Left colon (tissue), 2 donors: Measurements from ENCODE around the gene DIAPH3. TPM values are rescaled to one million over a fixed set of nuclear protein-coding genes. Genes with fewer than 3 reads are reported as not detected.

Source experiments
- ATAC-seq: fragments of 200-7000 bp; cut with Tn5 transposase; one replicate; pipeline ENCODE4 v1.9.1; 2020; ENCODE audit warnings: mild to moderate bottlenecking, moderate library complexity
- DNase-seq, 2 donors: peaks; one replicate each; pipeline ENCODE4 v3.0.0-alpha.2; 2020
- intact Hi-C, 2 donors: fragments of 100-400 bp; cut with DNase I in 1 of 2; cut with micrococcal nuclease in 1 of 2; formaldehyde crosslinking; loops; one replicate each; pipeline versions ENCODE4 v1.11.2 to v1.14.0; 2022; cut with DNase I, micrococcal nuclease
- total RNA-seq, 2 donors: library from RNA; stranded (reverse); fragmentation: NEBNext Ultra II Directional; extraction: Animal tissue kit (Norgen Biotek cat#: 25700); gene quantifications; one replicate each; pipeline ENCODE4 v1.2.1, GENCODE V29; 2021
- donor health status: DM: no; HTN: no; CAD: no.
- donor health status: DM: yes; HTN: yes; CAD: no.

Gene DIAPH3
- total RNA-seq, 2 donors from 2014 or later = 1.9 to 5.0 TPM

DNA sequence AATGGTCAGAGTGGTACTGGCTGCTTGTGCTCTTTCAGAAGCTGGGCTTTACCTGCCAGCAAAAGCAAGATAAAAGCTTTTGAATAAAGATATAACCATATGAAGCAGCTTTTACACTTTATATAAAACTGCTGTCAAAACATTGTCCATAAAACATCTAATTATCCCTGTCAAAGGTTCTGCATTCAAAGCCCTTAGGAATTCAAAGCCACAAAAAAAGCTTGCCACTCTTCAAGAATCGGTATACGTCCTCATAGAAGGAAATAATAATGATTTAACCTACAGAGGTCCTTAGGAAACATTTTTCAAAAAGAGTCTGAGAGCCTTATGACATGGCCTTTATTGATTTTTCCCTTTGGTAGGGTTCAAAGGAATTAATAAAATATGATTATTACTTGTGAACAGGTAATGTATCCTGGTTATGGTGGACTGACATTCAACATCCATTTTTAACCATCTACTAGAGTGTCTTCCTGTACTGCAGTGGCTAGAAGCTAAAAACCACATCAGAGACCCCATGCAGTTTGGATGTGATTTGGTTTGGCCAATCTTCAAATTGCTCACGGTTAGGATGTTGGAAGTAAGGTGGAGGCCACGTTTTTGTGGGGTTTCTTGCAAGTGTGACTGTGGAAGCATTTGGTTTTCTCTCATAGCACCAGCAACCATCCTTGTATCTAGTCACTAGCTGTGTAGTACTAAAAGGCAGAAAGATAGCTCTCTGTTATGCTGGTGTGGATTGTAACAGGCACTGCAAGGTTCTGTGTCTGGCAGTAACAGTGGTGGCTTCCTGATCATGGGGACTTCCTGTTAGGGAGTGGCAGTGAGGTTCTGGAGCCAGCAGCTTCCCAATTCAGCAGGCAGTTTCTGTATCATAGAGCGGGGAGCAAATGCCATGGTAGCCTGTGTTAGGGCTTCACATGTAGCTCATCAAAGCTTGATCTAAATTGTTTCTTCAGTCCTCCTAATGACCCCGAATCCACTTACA, 441.5 kb downstream of the DIAPH3 start:
- peak; percentile 44 for ATAC-seq
- DNase-seq = no peak
- intact Hi-C loops = no loop called here

DNA sequence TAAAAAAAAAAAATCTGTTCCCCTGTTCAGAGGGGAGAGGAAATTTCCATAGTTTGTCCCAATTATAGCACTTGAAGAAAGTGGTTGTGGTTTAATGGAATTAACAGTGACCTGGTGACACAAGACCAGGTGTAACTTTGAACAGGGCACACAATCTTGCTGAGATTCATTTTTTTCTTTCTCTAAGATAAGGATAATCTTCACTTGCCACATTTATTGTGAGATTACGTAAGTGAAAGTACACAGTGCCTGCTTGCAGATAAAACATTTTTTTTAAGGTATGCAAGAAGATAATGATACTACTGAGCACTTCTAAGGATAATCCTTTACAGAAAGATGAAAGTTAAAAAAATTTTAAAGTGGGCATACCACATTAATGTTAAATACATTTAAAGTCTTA, 448.1 kb downstream of the DIAPH3 start:
- intact Hi-C loops = no loop called here
- no peak for ATAC-seq
- no peak for DNase-seq

DNA sequence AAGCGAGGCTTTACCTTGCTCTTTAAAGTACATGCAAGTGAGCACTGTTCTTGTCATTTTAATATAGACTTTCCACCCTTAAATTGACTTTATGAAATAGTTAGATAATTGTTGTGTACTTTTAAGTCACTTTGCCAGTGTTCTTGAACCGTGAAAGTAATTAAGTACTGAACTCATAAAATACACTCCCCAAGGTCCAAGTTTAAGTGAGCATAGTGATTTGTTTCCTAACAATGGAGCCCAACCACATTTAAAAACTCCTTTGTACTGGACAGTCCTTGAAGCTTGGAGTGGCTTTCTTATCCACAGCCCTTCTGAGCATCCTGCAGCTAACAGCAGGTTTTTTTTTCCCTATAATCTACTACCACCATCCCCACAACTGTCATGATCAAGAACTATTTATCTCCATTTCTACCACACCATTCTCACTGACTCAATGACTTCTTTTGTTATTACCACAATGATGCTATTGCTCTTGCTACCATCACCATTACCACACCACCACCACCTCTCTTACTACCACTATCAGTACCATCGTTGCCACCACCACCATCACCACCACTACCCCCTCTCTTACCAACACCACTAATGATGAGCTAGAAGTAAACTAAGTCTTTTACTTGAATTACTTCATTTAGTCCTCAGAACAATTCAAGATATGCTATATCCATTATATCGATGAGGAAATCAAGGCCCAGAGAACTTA, 452.6 kb downstream of the DIAPH3 start:
- no peak for DNase-seq
- intact Hi-C loops = no loop called here
- no peak for ATAC-seq

DNA sequence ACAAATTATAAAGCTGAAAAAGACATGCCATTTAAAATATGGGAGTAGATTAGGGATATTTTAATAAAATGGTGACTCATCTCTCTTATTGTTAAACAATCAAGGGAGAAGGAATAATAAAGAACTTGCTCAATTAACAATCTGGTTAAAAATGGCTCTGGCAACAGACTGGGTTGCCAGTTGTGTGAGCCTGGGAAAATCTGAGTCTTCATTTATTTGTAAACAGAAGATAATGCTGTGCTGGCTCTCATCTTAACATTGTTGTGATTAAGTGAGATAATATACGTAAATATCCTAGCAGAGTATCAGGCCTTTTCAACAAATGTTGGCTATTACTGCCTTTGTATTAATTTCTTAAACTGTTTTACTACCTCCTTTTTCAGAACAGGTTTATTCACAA, 453.3 kb downstream of the DIAPH3 start:
- DNase-seq (no peak), ATAC-seq (no peak)
- intact Hi-C loops = no loop called here

DNA sequence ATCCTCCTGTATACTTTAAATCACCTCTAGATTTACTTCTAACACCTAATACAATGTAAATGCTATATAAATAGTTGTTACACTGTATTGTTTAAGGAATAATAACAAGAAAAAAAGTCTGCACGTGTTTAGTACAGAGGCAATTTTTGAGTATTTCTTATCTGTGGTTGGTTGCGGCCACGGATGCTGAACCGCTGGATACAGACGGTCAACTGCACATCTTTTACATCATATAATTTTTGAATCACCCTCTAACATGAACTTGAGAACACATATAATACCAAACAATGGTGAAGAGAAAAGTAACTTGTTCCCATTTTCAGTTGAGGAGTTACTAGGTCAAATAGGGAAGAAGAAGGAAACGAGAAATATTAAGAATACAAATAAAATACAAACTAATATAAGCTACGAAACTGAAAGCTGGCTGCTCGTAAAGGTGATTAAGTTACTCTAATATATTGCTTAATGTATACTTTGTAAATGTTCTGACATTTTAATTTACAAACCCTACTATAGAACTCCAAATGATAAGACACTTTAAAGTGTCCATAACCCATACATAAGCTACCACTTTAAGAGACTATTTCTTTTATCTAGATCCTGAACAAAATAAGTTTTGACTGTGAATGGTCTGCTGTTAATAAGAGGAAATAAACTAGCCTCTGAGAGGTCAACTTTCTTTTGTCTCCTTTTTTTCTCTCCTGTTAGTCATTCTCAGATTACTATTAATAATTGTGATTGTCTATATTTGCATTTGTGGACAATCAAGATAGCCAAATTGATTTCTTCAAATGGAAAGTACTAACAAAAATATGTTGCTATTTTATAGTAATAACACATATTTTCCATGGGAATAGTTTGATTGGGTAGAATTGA, 457.4 kb downstream of the DIAPH3 start:
- no peak for DNase-seq
- no peak for ATAC-seq
- intact Hi-C loops = no loop called here

DNA sequence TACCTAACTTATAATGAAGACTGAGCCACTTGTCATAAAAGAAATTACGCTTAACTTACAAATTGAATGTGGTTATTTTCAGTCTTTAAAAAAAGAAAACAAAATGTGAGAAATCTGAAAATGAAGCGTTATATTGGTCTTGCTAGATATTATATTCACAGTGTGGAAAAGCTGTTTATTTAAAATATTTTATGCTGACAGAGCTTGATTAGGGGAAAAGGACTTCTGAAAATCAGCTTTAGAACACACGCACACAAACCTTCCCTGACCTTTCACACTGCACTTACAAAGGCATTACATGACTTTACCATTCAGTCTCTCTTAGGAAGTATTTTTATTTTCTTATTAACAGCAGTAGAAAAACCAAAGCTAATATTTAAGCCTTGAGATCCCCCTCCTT, 461.5 kb downstream of the DIAPH3 start:
- no peak for DNase-seq
- intact Hi-C loops = no loop called here
- ATAC-seq = no peak

DNA sequence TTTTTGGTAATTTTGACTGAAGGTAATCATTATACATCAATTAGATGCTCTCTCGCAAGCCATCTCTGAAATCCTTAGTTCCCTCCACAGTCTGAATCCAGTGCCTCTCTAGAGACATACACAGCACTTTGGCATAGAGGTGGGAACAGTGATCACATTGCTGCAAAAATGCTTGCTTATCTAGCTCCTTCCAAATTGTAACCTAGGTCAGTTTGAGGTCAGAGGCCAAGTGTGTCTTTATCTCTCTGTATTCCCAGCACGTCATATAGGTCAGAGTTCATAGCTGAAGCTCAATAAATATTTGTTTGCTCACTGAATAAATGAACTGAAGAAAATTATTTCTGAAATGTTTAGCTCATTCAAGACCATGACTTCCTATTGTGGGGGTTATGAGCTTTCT, 462.5 kb downstream of the DIAPH3 start:
- intact Hi-C loops = no loop called here
- ATAC-seq (no peak), DNase-seq (no peak)

DNA sequence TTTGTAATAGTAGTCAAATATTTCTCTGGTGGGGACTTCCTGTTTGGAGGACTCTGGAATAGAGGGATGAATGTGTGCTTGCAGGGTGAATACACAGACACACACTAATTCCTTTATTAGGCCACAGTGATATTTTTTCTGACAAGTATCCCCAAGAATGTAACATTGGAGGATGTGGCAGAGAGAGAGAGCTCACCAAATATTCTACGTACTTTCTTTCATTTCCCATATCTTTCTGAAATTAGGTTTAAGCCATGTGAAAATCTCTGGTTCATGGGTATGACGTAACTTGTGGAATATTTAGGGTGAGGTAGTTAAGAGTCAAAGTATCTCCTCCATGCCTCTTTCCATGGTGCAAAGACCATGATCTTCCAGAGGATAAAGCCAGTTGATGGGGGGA, 463.4 kb downstream of the DIAPH3 start:
- intact Hi-C loops = no loop called here
- ATAC-seq (no peak), DNase-seq (no peak)

DNA sequence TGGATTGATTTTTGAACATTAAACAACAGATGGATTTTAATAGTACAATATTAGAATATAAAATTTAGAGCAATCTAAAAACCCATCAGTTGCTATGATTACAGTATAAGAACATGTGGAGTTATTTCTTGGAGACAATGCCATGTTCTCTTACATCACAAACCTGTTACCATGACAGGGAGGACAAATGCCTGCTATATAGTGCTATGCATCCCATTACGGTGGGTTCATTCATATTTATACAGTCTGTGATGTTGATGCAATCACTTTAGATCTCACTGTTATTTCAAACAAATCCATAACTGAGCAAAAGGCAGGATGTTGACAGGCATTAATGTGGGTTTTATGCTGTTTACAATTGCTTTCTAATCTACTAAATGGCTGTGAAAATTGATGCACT, 467.5 kb downstream of the DIAPH3 start:
- no peak for DNase-seq
- intact Hi-C loops = no loop called here
- no peak for ATAC-seq

DNA sequence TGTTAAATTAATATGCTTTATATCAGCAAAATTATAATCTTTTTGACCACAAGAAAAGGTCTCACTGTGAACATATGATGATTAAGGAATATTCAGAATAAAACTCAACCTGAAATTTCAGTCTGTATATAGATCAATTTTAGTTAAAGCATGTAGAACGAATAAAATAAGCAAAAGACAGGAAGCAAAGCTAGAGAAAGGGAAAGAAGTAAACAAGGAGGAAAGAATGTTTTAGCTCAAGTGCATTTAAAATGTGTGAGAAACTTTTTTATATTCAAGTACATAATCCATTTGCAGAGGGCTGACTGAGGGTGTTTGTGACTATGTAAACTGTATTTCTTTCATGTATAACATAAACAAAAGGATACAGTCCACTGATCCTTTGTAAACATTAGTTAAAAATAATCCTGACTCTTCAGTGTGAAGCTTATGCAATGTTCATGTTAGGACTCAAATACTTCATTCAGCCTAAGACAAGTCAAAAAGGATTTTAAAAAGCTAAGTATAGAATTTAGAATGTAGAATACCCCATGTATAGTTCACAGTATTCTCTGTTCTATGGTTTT, 472.1 kb downstream of the DIAPH3 start:
- DNase-seq = no peak
- intact Hi-C loops = no loop called here

DNA sequence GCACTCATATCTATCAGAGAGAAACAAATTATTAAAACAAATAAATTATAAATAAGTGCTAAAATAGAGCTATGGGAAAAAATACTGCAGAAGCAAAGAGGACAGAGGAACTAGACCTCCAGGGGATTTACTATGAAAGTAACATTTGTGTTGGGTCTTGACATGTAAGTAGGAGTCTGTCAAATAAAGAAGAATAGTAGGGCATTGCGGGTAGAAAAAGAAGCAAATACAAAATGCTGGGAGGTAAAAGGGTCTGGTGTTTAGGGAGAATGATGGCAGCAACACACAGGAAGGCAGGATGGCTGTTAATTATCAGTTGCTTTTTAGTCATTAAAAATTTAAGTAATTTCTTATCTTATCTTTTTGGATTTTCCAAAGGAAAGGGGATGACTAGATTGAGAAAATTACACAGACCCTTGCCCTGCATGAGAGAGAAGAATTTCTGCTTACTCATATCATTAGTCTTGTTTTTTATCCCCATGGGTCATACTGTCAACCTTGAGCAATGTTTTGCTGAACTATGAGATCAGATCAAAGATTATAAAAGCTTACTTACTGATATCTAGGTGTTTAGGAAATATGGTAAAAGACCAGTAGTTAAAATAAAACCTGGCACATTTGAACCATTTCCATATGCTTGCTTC, 472.7 kb downstream of the DIAPH3 start:
- intact Hi-C loops = no loop called here
- no peak for ATAC-seq
- no peak for DNase-seq

More for the DNA sequence above, 472.1 kb downstream of the DIAPH3 start:
- no peak for ATAC-seq

DNA sequence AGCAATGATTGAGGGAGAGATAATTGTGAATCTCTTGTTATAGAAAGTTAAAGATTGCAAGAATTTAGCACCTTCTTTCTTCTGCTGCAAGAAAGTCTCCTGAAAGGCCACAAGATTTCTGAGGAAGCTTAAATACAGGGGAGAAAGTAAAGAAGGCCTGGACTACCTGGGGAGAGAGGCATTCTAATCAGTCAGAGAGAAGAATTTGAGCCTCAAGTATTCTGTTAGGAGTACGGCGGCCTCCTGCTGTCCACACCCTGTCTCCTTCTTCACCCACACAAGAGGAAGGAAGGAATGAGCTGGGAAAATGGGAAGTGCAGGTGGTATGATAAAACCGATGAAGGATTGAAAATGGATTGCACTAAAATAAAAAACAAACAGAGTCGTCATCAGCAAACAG, 474.7 kb downstream of the DIAPH3 start:
- intact Hi-C loops = no loop called here
- no peak for DNase-seq
- ATAC-seq = no peak

DNA sequence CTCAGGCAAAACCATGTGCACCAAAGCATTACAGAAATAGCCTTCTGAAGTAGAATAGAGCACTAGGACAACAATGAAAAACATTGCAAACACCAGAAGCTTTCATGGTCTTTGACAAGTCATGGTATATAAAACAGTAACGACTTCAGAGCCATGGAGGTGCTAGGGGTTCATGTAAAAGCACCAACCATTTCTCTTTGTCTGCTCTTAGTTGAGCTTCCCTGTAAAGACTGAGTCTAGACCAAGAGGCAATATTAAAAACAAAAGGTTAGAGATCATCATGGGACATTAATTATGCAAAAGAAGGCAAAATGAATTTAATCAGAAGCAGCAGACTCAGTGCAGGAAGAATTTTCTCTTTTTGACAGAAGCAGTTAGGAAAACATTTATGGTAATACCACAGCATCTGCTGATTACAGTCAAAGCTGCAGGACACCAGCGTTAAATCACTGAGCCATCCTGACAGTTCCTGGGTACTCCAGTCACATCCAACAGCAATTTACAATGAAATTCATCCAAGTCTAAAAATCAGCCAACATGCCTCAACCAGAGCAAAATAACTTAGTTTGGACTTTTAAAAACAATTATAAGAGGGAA, 476.8 kb downstream of the DIAPH3 start:
- intact Hi-C loops = no loop called here
- DNase-seq (no peak), ATAC-seq (no peak)

DNA sequence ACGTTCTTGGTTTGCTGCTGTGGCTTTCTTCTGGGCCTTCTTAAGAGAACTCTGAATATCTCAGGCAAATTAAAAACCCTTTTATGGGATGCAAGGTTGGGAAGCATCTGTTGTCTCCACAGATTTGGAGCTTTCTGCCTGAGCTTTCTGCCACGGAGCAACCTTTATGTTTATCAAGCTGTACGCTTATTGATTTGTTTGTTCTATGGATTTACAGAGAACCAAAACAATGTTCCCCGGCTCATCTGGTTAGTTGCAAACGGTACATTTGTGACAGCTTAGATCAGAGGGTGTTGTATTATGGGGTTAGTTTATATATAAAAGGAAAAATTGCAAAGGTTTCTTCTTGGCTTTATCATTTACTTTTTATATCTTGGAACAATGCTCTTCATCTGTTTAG, 479.6 kb downstream of the DIAPH3 start:
- ATAC-seq (no peak), DNase-seq (no peak)
- intact Hi-C loops = no loop called here

DNA sequence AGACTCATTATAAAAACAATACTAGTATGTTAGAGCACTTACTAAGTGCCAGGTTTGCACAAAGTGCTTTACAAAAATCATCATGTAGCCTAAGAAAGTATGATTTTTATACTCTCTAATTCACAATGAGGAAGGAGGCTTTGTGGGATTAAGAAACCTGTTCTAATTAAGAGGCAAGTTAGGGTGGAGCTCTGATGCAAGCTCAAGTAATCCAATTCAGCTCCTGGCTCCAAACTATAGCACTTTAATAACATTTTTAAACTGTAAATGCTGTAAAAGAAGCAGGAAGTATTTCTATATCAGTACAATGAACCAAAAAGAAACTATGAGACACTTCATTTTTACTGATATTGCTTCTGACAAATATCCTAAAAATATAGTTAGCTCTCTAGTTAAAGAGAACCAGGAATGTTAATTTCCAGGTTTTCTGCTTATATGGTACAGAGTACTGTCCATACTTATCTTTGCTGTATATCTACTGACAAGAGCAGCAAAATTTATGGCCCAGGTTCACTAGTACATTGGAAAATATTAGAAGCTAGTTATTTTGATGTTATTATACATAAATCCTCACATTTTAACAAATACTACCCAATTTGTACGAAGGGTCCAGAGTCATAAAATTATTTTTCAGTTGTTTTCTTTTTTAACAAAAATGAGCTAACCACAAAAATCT, 482.0 kb downstream of the DIAPH3 start:
- intact Hi-C loops = no loop called here
- DNase-seq (no peak), ATAC-seq (no peak)

DNA sequence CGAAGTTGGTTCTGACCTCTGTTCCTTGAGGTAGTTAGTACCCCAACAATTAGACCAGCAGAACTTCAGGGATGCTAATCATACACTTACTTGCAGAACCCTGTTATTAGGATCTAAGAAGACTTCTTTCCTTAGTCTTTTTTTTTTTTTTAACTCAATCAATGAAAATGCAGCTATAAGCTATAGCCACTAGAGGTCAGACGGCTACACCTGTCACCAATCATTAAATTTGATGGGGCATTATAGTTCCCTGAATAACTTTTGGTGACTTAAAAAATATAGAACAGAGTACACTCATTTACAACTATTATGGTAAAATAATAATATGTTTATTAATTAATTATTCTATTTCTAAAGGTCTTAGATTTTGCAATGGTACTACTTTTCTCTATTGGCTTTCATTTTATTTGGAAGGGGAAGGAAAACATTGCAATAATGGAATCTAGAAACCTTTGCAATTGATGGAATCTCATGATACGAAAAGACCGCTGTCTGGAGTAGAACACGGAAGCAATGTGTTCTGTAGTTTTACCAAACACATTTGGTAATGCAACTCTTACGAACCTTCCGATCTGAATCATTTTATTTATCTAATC, 483.2 kb downstream of the DIAPH3 start:
- peak; percentile 42 for ATAC-seq
- intact Hi-C loops = no loop called here

DNA sequence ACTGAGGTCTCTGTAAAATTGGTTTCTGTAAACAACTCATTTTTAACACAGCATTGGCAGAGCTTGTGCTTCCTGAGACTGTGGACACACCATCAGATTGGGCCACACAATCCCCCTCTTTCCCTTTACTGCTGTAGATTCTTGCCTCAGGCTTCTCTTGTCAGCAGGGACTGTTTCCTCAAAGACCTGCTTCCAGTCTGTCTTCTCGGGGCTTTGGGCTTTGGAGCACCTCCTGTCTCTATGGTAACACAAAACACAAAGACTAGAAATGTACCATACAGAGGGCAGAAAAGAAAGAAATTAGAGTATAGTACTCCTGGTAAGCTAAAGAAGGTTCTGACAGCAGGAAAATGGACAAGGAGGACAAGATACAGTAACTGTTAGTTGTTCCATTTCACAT, 484.5 kb downstream of the DIAPH3 start:
- DNase-seq (no peak), ATAC-seq (no peak)
- intact Hi-C loops = loop anchor here in 1 of 2 donors (5.0 kb wide), 1 partner anchor 287 kb away; no protein-coding TSS in a partner anchor

More for the DNA sequence above, 483.2 kb downstream of the DIAPH3 start:
- DNase-seq = no peak
